ENCODE results near the gene OPCML. TPM values are rescaled to one million over a fixed set of nuclear protein-coding genes. Genes with fewer than 3 reads are reported as not detected.

The OPCML gene
- polyA plus RNA-seq, 3 donors: not detected

- H3K4me2 ChIP-seq (replicated peaks; ENCODE audit: extremely low read depth, low read length, poor library complexity, severe bottlenecking): no peak overlapping the region
- H4K20me1 ChIP-seq (ENCODE audit: insufficient read depth, low read length): no peaks in the 10 kb centered on the region
Observed at GRCh38 chr11:133506023-133506422, 26.3 kb downstream of the OPCML start.

GRCh38 chr11:133504906-133505305 is 27.4 kb downstream of the OPCML start:
- TF ChIP-seq, protein P1, sequence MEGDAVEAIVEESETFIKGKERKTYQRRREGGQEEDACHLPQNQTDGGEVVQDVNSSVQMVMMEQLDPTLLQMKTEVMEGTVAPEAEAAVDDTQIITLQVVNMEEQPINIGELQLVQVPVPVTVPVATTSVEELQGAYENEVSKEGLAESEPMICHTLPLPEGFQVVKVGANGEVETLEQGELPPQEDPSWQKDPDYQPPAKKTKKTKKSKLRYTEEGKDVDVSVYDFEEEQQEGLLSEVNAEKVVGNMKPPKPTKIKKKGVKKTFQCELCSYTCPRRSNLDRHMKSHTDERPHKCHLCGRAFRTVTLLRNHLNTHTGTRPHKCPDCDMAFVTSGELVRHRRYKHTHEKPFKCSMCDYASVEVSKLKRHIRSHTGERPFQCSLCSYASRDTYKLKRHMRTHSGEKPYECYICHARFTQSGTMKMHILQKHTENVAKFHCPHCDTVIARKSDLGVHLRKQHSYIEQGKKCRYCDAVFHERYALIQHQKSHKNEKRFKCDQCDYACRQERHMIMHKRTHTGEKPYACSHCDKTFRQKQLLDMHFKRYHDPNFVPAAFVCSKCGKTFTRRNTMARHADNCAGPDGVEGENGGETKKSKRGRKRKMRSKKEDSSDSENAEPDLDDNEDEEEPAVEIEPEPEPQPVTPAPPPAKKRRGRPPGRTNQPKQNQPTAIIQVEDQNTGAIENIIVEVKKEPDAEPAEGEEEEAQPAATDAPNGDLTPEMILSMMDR (IDR thresholded peaks at IDR 0.05): no peak

More at GRCh38 chr11:133506023-133506422, 26.3 kb downstream of the OPCML start:
- H3K4me3 Mint-ChIP-seq: no peak overlapping the region
- no peak for DNase-seq
- no peaks in the 10 kb centered on the region for H3K79me2 ChIP-seq (ENCODE audit: insufficient read depth, low read length)
- no peak overlapping the region for H3K4me3 ChIP-seq (replicated peaks in 1 of 3; ENCODE audit: low read depth in 2 of 3, low read length in 3 of 3)
- TF ChIP-seq, protein P1 (IDR thresholded peaks at IDR 0.05): no peak
- WGBS (ENCODE audit: insufficient coverage): no CpG with 5 or more reads among the region's 3 CpGs
- no peak overlapping the region for H3K27ac Mint-ChIP-seq
- H3K36me3 Mint-ChIP-seq: no peaks in the 10 kb centered on the region
- H3K9me3 Mint-ChIP-seq: peaks cover 0 to 8% (median 0%) of the 10 kb centered on the region in 7 donors
- no peak overlapping the region for H3K27ac ChIP-seq (ENCODE audit: low read depth in 1 of 2, low read length in 2 of 2)
- peaks cover 0 to 1% (median under 1%) of the 10 kb centered on the region in 3 donors for H3K27me3 Mint-ChIP-seq (ENCODE audit: low read depth in 3 of 3)
- no peaks in the 10 kb centered on the region for H3K4me1 Mint-ChIP-seq
- H3K27me3 ChIP-seq (ENCODE audit: control insufficient read depth in 2 of 2, insufficient read depth in 2 of 2, low read length in 2 of 2): no peaks in the 10 kb centered on the region
- intact Hi-C loops (cut with micrococcal nuclease): no loop called here
- no peaks in the 10 kb centered on the region for H3K36me3 ChIP-seq (replicated peaks in 1 of 2; ENCODE audit: control insufficient read depth in 1 of 2, insufficient read depth in 2 of 2, low read length in 2 of 2)
- no peaks in the 10 kb centered on the region for H3K9me3 ChIP-seq (replicated peaks in 1 of 2; ENCODE audit: control insufficient read depth in 1 of 2, insufficient read depth in 1 of 2, low read length in 2 of 2)
- no peak overlapping the region for H3K9ac ChIP-seq (ENCODE audit: insufficient read depth, low read length, poor library complexity, severe bottlenecking)
- H2AFZ ChIP-seq (ENCODE audit: insufficient read depth, low read depth, low read length, poor library complexity, severe bottlenecking): no peak overlapping the region
- no peaks in the 10 kb centered on the region for H3K4me1 ChIP-seq (ENCODE audit: control insufficient read depth in 1 of 2, insufficient read depth in 2 of 2, low read length in 2 of 2)

More at GRCh38 chr11:133504906-133505305, 27.4 kb downstream of the OPCML start:
- Histone ChIP-seq H3K27ac (ENCODE audit: low read depth in 1 of 2, low read length in 2 of 2) (no peak overlapping the region), H2AFZ (ENCODE audit: insufficient read depth, low read depth, low read length, poor library complexity, severe bottlenecking) (no peak overlapping the region), H3K4me1 (ENCODE audit: control insufficient read depth in 1 of 2, insufficient read depth in 2 of 2, low read length in 2 of 2) (no peaks in the 10 kb centered on the region), H3K9me3 (replicated peaks in 1 of 2; ENCODE audit: control insufficient read depth in 1 of 2, insufficient read depth in 1 of 2, low read length in 2 of 2) (no peaks in the 10 kb centered on the region), H3K4me3 (replicated peaks in 1 of 3; ENCODE audit: low read depth in 2 of 3, low read length in 3 of 3) (no peak overlapping the region), H3K4me2 (replicated peaks; ENCODE audit: extremely low read depth, low read length, poor library complexity, severe bottlenecking) (no peak overlapping the region), H4K20me1 (ENCODE audit: insufficient read depth, low read length) (no peaks in the 10 kb centered on the region), H3K36me3 (replicated peaks in 1 of 2; ENCODE audit: control insufficient read depth in 1 of 2, insufficient read depth in 2 of 2, low read length in 2 of 2) (no peaks in the 10 kb centered on the region), H3K27me3 (ENCODE audit: control insufficient read depth in 2 of 2, insufficient read depth in 2 of 2, low read length in 2 of 2) (no peaks in the 10 kb centered on the region), H3K79me2 (ENCODE audit: insufficient read depth, low read length) (no peaks in the 10 kb centered on the region), H3K9ac (ENCODE audit: insufficient read depth, low read length, poor library complexity, severe bottlenecking) (no peak overlapping the region)
- H3K9me3 Mint-ChIP-seq: peaks cover 0 to 7% (median 0%) of the 10 kb centered on the region in 7 donors
- no peak for DNase-seq
- no peaks in the 10 kb centered on the region for H3K36me3 Mint-ChIP-seq
- H3K4me1 Mint-ChIP-seq: no peaks in the 10 kb centered on the region
- no peak overlapping the region for H3K27ac Mint-ChIP-seq
- intact Hi-C loops (cut with micrococcal nuclease): no loop called here
- peaks cover 0 to 3% (median 0%) of the 10 kb centered on the region in 3 donors for H3K27me3 Mint-ChIP-seq (ENCODE audit: low read depth in 3 of 3)
- WGBS (ENCODE audit: insufficient coverage): 98% methylated on average over 4 of the region's 8 CpGs
- no peak overlapping the region for H3K4me3 Mint-ChIP-seq
